Activated CD8-positive, alpha-beta T cell treated with anti-CD3 and anti-CD28 coated beads for 36 hours (primary cell): ENCODE measurements around the gene ELP5. TPM values are rescaled to one million over a fixed set of nuclear protein-coding genes. Genes with fewer than 3 reads are reported as not detected.

Experiments
- ATAC-seq: fragments of 200-7000 bp; cut with Tn5 transposase; one replicate; pipeline ENCODE4 v1.10.0; 2021; ENCODE audit warnings: mild to moderate bottlenecking, moderate library complexity
- CTCF ChIA-PET: fragments of 350-600 bp; sonication (Branson Sonifier 250); formaldehyde crosslinking; loops from one replicate; lab custom pipeline; 2021; ENCODE audit warnings: antibody characterized with exemption; lab: Charles Lee
- POLR2A ChIA-PET: fragments of 350-600 bp; sonication (Branson Sonifier 250); formaldehyde crosslinking; loops from one replicate; lab custom pipeline; 2021; ENCODE audit warnings: antibody characterized with exemption; lab: Charles Lee
- DNase-seq: peaks from one replicate; pipeline ENCODE4 v3.0.0-alpha.2; 2020
- H3K27ac Mint-ChIP-seq: one replicate; pipeline ENCODE4 v1.8.0; 2021; ENCODE audit warnings: mild to moderate bottlenecking, mixed read lengths
- H3K27me3 Mint-ChIP-seq: one replicate; pipeline ENCODE4 v1.8.0; 2021; ENCODE audit warnings: mixed read lengths
- H3K36me3 Mint-ChIP-seq: one replicate; pipeline ENCODE4 v1.8.0; 2021; ENCODE audit warnings: low read depth, mixed read lengths
- H3K4me1 Mint-ChIP-seq: one replicate; pipeline ENCODE4 v1.8.0; 2021; ENCODE audit warnings: low read depth, mixed read lengths
- H3K4me3 Mint-ChIP-seq: one replicate; pipeline ENCODE4 v1.8.0; 2021; ENCODE audit warnings: mild to moderate bottlenecking, moderate library complexity, mixed read lengths
- H3K9me3 Mint-ChIP-seq: one replicate; pipeline ENCODE4 v1.8.0; 2021; ENCODE audit warnings: mixed read lengths
- intact Hi-C: fragments of 100-400 bp; cut with micrococcal nuclease; formaldehyde crosslinking; loops from one replicate; pipeline ENCODE4 v1.10.0; 2022
- total RNA-seq, 2 experiments: library from RNA; stranded (reverse); gene quantifications; one replicate each; pipeline ENCODE4 v1.2.3, GENCODE V29; 2021
- TF ChIP-seq, protein P1 (sequence below): fragments of 200-600 bp; IDR thresholded peaks from one replicate; pipeline ENCODE4 v1.8.0; 2022; ENCODE audit warnings: antibody characterized with exemption, mild to moderate bottlenecking

The ELP5 gene
- total RNA-seq, 2 experiments from 2014 or later, result 80.2 to 85.4 TPM

DNA sequence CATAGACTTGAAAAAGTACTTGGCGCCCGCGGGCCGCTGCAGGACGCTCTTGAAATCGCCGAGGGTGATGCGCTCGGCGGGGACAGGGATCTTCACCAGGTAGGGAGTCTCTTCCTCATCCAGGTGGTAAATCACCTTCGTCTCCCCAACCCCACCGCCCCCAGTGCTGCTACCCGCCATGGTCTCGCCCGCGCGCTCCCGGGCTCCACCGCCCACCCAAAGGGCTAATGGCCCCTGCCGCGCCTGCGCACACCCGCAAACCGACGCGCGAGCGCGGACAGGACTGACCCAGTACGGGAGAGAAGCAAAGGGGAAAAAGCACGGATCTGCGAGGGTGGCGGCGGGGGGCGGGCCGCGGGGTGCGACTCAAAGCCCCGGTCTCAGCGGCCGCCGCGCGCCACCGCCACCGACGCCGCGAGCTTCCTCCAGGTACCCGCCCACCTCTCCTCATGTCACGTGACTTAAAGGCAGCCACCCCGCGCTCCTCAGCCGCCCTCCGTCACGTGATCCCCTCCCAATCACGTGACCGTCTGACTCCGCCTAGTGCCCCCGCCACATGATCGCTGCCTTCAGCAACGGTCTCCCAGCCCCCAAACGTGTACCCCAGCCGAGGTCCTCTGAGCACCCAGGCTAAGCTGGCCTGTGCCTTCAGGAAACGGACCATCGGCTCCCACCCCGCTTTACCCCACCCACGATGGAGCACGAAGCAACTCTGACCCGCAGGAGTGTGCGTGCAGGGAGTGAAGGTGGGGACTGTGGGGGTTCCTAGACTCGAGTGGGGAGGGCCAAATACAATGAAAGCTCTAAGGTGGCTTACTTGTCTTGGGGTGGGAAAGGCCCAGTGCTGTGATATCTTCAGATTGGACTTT is 17.7 kb upstream of the ELP5 start, which contains the start of gene DVL2:
Gene DVL2, minus strand, starts transcription at position 435 of the 869 bp plus-strand sequence. Its CDS starts 255 bp downstream, at position 180.
- ChIA-PET POLR2A (interaction anchor here (0.8 to 15.6 kb wide), 9 partner anchors 9 to 252 kb away, joined by 3 to 261 read pairs (median 4); partner anchors contain the start of genes ACADVL, DLG4 and GABARAP), CTCF (interaction anchor here (1.0 to 4.3 kb wide), 3 partner anchors 14 to 188 kb away, joined by 4 to 22 read pairs (median 5); partner anchors contain the start of genes ACADVL and DLG4)
- intact Hi-C loops, result no loop called here
- Mint-ChIP-seq H3K4me1 (peaks cover 44% of the 10 kb centered on the region), H3K36me3 (peaks cover 43% of the 10 kb centered on the region), H3K4me3 (peak within 1 kb of the TSS; percentile 99), H3K9me3 (no peaks in the 10 kb centered on the region), H3K27ac (peak within 1 kb of the TSS; percentile 96), H3K27me3 (peaks cover 2% of the 10 kb centered on the region)
- TF ChIP-seq, protein P1, sequence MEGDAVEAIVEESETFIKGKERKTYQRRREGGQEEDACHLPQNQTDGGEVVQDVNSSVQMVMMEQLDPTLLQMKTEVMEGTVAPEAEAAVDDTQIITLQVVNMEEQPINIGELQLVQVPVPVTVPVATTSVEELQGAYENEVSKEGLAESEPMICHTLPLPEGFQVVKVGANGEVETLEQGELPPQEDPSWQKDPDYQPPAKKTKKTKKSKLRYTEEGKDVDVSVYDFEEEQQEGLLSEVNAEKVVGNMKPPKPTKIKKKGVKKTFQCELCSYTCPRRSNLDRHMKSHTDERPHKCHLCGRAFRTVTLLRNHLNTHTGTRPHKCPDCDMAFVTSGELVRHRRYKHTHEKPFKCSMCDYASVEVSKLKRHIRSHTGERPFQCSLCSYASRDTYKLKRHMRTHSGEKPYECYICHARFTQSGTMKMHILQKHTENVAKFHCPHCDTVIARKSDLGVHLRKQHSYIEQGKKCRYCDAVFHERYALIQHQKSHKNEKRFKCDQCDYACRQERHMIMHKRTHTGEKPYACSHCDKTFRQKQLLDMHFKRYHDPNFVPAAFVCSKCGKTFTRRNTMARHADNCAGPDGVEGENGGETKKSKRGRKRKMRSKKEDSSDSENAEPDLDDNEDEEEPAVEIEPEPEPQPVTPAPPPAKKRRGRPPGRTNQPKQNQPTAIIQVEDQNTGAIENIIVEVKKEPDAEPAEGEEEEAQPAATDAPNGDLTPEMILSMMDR, result no peak
- ATAC-seq (peak; percentile 48), DNase-seq (peak; percentile 98)

DNA sequence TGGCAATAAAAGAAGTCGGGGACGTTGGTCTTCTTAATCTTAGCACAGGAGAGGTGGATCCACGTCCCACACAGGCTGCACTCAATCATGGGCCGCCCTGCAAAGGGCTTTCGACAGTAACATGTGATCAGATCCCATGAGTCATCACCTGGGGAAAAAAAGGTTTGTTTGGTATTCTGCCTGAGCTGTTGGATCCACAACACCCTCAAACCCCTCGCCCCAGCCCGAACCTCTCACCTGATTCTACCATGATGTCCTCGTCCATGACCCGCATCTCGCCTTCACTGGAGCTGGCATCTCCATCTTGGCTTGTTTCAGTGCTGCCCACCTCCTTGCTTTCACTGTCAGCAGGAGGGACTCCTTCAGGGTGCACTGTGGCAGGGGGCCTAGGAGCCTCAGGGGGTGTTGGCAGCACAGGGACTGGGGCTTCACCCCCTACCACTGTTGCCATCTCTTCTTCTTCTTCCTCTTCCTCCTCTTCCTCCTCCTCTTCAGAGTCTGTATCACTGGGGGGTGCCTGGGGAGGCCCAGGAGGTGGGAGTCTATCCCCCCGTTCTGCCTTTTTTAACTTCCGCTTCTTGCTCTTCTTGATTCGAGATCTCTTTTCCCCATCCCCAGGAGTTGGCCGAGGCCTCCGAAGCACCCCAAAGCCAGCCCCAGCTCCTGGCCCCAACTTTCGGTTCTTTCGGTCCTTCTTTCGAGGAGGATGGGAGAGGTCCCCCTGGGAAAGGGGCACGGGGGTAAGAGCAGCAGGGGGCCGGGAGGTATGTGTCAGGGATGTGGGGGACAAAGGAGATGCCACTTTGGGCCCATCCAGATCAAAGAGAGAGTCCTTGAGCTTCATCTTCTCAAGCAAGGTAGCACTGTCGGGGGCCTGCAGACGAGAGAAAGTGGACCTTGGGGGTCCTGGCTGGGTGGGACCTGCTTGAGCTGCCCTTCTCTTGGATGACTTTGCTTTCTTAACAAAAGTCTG is 16.0 kb upstream of the ELP5 start:
- TF ChIP-seq, protein P1, result no peak
- no peak for ATAC-seq
- peak overlapping the region; percentile 53 for H3K27ac Mint-ChIP-seq
- peaks cover 2% of the 10 kb centered on the region for H3K27me3 Mint-ChIP-seq
- no peak for DNase-seq
- intact Hi-C loops, result no loop called here
- ChIA-PET CTCF (interaction anchor here (0.8 to 7.2 kb wide), 4 partner anchors 16 to 114 kb away, joined by 3 to 41 read pairs (median 12); partner anchors contain the start of genes ACADVL and DLG4), POLR2A (interaction anchor here (1.1 to 15.6 kb wide), 4 partner anchors 14 to 16 kb away, joined by 3 to 261 read pairs (median 36); partner anchors contain the start of genes ACADVL, CTDNEP1, DLG4 and ELP5)
- peaks cover 37% of the 10 kb centered on the region for H3K36me3 Mint-ChIP-seq
- no peaks in the 10 kb centered on the region for H3K9me3 Mint-ChIP-seq
- H3K4me1 Mint-ChIP-seq, result peaks cover 55% of the 10 kb centered on the region
- H3K4me3 Mint-ChIP-seq, result peak overlapping the region; percentile 99

DNA sequence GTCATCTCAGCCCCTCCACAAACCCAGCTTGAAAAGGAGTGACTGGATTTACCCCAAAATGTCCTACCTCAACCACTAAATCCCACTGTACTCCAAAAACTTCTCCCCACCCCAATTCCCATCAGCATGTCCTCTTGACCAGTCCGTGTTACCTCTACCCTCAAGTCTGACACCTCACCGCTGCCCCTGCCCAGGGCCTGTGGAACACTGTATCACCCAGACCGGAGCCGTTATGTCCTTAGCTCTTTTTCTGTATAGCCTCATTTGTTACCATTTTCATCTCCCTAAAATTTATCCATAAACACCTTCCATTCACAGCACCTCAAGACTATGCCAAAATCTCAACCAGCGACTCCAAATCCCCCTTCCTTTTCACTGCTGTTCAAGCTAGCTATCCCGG is 15.2 kb upstream of the ELP5 start:
- ChIA-PET CTCF (interaction anchor here (0.8 to 7.2 kb wide), 3 partner anchors 17 to 113 kb away, joined by 3 to 41 read pairs (median 3); partner anchors contain the start of genes ACADVL and DLG4), POLR2A (interaction anchor here (1.6 to 15.6 kb wide), 4 partner anchors 13 to 46 kb away, joined by 3 to 261 read pairs (median 36); partner anchors contain the start of genes ACADVL, CTDNEP1, DLG4 and ELP5)
- Mint-ChIP-seq H3K9me3 (no peaks in the 10 kb centered on the region), H3K4me1 (peaks cover 61% of the 10 kb centered on the region), H3K4me3 (peak overlapping the region; percentile 96), H3K36me3 (peaks cover 35% of the 10 kb centered on the region), H3K27ac (peak overlapping the region; percentile 97), H3K27me3 (peaks cover 2% of the 10 kb centered on the region)
- no peak for DNase-seq
- ATAC-seq, result no peak
- TF ChIP-seq, protein P1, result no peak
- intact Hi-C loops, result no loop called here

DNA sequence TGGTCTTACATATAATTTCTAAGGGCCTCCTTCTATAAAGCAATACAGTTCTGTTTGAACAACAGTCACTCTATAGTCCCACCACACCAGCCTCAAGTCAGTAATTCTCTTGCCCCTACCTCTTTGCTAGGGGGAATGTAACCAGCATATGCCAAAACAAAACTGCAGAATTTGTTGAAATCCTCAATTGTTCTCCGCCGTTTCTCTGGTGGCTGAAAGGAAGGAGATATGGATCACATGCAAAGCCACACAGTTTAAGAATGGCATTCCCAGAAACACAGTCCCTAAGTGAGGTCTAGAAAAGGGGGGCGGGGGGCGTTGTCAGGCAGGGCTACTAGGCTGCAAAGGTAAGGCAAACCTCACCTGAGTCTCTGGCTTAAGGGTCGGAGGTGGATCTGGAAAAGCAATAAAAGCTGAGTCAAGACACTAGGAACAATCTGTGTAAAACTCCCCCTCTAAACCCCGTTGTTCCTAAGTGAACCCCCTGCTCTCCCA is 14.7 kb upstream of the ELP5 start:
- POLR2A ChIA-PET, result interaction anchor here (0.7 to 15.6 kb wide), 8 partner anchors 9 to 451 kb away, joined by 3 to 261 read pairs (median 4); partner anchors contain the start of genes ACADVL, CTDNEP1, DLG4 and ELP5

More for the DNA sequence above, 14.7 kb upstream of the ELP5 start:
- Mint-ChIP-seq H3K9me3 (no peaks in the 10 kb centered on the region), H3K4me1 (peaks cover 56% of the 10 kb centered on the region), H3K4me3 (peak overlapping the region; percentile 96), H3K36me3 (peaks cover 32% of the 10 kb centered on the region), H3K27ac (peak overlapping the region; percentile 97), H3K27me3 (peaks cover 2% of the 10 kb centered on the region)
- no peak for ATAC-seq
- CTCF ChIA-PET, result interaction anchor here (0.8 to 7.2 kb wide), 2 partner anchors 17 to 59 kb away, joined by 3 to 41 read pairs; partner anchors contain the start of genes ACADVL and DLG4
- no peak for DNase-seq
- intact Hi-C loops, result no loop called here
- TF ChIP-seq, protein P1, result no peak
